Spleen (tissue), 7 donors: ENCODE measurements around the gene CNTNAP2.

ENCODE experiments used
- POLR2AphosphoS5 ChIP-seq, 3 donors: sonication (generic); formaldehyde crosslinking; IDR thresholded peaks; one replicate each; pipeline ENCODE4 v1.5.1; 2017; ENCODE audit warnings: antibody characterized with exemption in 3 of 3
- TF ChIP-seq, protein P1 (sequence below), 11 experiments: fragments of 200-600 bp in 7 of 11; fragments of 450-650 bp in 4 of 11; sonication (generic) in 4 of 11; IDR thresholded peaks in 8 of 11; conservative IDR thresholded peaks in 3 of 11; 1 replicate in 7 of 11; 2 replicates in 4 of 11; pipeline versions ENCODE4 v1.4.0 to v1.8.0; 2016 to 2021; ENCODE audit warnings: antibody characterized with exemption in 11 of 11, inconsistent platforms in 4 of 11, mild to moderate bottlenecking in 1 of 11
- donor health status: DM: no; HTN: no; CAD: no; lungs with moderate emphysema.
- donor health status: DM: no; HTN: no; CAD: no.
- donor health status: DM: no; HTN: no; CAD: no.

DNA sequence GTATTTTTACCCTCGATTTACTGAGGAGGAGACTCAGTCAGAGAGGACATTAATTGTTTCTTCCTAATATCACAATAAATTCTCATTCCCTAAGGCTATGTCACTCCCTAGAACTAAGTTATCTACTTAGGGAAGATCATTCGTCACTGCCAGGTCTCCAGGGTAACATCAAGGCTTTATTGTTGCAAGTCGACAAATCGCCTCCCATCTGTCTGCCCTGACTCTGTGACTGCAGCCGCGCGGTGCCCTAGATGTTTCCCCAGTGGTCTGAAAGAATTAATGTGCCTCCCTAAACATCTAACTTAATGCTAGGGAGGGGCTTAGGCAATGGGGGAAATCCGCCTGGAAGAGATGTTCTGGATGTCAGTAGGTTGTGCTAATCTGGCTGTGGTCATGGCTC lies 1915.2 kb downstream of the CNTNAP2 start:
- no peak for TF ChIP-seq POLR2AphosphoS5 (IDR thresholded peaks at IDR 0.05)
- TF ChIP-seq, protein P1, sequence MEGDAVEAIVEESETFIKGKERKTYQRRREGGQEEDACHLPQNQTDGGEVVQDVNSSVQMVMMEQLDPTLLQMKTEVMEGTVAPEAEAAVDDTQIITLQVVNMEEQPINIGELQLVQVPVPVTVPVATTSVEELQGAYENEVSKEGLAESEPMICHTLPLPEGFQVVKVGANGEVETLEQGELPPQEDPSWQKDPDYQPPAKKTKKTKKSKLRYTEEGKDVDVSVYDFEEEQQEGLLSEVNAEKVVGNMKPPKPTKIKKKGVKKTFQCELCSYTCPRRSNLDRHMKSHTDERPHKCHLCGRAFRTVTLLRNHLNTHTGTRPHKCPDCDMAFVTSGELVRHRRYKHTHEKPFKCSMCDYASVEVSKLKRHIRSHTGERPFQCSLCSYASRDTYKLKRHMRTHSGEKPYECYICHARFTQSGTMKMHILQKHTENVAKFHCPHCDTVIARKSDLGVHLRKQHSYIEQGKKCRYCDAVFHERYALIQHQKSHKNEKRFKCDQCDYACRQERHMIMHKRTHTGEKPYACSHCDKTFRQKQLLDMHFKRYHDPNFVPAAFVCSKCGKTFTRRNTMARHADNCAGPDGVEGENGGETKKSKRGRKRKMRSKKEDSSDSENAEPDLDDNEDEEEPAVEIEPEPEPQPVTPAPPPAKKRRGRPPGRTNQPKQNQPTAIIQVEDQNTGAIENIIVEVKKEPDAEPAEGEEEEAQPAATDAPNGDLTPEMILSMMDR (IDR thresholded peaks at IDR 0.05 in 8 of 11, conservative IDR thresholded peaks at IDR 0.05 in 3 of 11): no peak
